Astrocyte (in vitro differentiated cells and primary cell): Measurements from ENCODE around the gene LGALS3.

Experiments used
- EZH2 ChIP-seq: IDR thresholded peaks from 2 replicates; pipeline ENCODE4 v1.6.1; 2012; ENCODE audit warnings: mild to moderate bottlenecking, low read length, inconsistent platforms; ENCODE audit not compliant: insufficient read depth
- TF ChIP-seq, protein P1 (sequence below): IDR thresholded peaks from 2 replicates; pipeline ENCODE4 v1.5.1; 2011; ENCODE audit warnings: low read depth, mild to moderate bottlenecking, inconsistent platforms, low read length, moderate library complexity; ENCODE audit not compliant: insufficient read depth

DNA sequence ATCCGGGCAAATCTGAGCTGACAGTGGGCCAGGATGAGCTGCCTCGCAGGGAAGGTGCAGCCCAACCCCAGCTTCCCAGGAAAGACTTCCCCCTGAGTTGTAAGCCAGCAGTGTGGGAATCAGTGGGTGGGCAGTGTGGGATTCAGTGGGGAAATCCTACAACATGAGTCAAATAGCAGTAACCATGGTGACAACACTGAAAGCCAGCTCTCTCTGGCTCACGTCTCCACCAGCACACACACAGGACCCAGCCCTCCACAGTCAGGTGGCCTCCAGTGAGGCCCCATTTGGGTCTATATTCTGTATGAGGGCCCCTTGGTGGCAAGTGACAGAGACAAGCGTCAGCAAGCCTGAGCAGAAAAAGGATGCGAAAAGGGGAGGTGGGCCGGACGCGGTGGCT lies 6.0 kb upstream of the LGALS3 start:
- TF ChIP-seq, protein P1, sequence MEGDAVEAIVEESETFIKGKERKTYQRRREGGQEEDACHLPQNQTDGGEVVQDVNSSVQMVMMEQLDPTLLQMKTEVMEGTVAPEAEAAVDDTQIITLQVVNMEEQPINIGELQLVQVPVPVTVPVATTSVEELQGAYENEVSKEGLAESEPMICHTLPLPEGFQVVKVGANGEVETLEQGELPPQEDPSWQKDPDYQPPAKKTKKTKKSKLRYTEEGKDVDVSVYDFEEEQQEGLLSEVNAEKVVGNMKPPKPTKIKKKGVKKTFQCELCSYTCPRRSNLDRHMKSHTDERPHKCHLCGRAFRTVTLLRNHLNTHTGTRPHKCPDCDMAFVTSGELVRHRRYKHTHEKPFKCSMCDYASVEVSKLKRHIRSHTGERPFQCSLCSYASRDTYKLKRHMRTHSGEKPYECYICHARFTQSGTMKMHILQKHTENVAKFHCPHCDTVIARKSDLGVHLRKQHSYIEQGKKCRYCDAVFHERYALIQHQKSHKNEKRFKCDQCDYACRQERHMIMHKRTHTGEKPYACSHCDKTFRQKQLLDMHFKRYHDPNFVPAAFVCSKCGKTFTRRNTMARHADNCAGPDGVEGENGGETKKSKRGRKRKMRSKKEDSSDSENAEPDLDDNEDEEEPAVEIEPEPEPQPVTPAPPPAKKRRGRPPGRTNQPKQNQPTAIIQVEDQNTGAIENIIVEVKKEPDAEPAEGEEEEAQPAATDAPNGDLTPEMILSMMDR: no peak
- TF ChIP-seq EZH2: no peak
